Epithelial cell of alveolus of lung (primary cell): Measurements from ENCODE around the gene DPP9. TPM values are rescaled to one million over a fixed set of nuclear protein-coding genes. Genes with fewer than 3 reads are reported as not detected.

Experiments used
- total RNA-seq: library from RNA; depleted of rRNA; stranded (reverse); fragments of >200 nt; gene quantifications from 2 replicates; pipeline ENCODE4 v1.2.1, GENCODE V29; 2015

DPP9 gene
- total RNA-seq, result 31.7 and 58.6 TPM in 2 replicates

DNA sequence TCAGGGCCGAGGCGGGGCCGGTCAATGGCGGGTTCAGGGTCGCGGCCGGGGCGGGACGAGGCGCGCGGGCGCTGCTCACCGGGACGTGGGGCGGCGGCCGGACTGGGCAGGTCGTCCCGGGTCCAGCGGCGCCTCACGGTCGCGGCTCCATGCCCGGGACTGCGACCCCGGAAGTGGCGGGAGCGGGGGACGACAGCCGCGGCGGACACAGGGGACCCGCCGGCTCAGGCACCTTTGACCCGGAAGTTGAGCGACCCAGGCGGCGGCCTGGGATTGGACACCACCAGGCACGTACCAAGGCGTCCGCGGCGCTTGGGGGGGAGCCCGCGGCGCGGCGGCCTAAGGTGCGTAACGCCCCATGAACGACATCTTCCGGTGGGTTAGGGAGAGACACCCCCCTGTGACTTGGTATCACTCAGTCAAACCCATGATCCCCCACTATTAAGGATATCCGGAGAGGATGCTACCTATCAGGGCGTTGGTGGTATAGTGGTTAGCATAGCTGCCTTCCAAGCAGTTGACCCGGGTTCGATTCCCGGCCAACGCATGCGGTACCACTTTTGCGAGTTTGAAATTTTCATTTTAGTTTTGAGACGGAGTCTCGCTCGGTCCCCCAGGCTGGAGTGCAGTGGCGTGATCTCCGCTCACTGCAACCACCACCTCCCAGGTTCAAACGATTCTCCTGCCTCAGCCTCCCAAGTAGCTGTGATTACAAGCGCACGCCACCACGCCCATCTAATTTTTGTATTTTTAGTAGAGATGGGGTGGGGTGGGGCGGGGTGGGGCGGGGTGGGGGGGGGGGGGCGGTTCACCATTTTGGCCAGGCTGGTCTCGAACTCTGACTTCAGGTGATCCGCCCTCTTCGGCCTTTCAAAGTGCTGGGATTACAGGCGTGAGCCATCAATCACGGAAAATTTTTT is at the start of gene DPP9:
TSS of gene DPP9 (minus strand) at position 248 of the 920 bp plus-strand sequence. CDS start 3,936 bp downstream, outside the sequence.

DNA sequence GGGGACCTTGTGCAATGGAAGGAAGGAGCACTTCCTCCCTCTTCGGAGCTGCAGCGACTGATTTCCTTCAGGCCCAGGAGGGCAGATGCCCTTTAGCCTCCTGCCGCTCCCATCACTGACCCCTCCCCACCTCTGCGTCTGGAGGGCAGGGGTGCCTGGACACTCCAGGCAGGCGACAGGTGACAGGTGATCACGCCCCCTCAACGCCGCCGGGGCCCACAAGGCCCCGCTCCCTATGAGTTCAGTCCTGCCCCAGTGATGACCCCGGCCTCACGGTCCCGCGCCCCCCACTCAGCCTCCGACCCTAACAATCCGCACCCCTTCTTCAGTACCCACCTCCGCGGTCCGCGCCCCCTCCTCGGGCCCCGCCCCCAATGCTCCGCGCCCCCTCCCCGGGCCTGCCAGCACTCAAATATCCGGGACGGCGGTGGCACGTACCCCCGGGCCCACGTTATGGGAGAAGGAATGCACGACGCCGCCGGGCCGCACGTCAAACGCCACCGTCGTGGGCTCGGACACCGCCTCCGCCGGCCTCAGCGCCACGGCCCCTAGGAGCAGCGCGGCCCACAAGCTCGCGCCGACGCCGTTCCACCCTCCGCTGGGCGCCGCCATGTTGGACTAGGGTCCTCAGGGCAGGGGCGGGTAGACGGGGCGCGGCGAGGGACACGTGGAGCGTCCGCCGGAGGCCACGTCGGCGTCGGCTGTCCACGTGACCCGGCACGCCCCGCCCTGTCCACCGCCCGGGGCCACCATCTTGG is 53.7 kb downstream of the DPP9 start, which contains the start of gene MYDGF:
TSS of gene MYDGF (minus strand) at position 620 of the 758 bp plus-strand sequence. CDS start at position 612, 8 bp downstream.

DNA sequence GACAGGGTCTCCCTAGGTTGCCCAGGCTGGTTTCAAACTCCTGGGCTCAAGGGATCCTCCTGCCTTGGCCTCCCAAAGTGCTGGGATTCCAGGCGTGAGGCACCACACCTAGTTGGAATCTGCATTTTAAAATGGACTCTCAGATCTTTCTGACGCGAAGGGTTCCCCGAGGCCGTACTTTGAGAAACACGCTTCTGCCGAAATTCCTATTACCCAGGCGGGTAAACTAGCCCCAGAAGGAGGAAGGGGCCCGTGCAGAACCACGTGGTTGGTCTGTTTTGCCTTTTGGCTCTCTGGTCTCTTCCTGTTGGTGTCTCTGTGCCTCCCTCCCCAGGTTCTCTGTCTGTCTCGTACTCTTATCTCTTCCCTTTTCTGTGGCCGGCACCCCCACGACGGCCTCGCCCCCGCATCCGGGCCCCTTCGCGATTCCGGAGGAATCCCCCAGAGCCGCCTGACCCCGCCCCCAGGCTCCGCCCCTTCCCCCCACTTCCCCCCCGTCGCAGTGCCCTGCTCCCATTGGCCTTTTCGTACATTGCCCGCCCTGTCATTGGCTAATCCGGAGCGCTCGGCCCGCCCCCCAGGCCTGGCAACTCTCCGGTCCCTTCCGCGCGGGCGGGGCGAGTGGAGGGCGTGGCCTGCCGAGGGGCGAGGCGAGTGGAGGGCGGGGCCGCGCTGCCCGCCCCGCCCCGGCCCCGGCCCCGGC is 84.7 kb downstream of the DPP9 start, which contains the start of gene TNFAIP8L1:
TSS of gene TNFAIP8L1 (plus strand) at position 689 of the 703 bp plus-strand sequence. CDS start 12,354 bp downstream, outside the sequence.

Other genes starting within 250 kb of the DPP9 start
- under 0.01 and 0.96 TPM in 2 replicates for gene PLIN4, start 205.4 kb downstream of the DPP9 start, total RNA-seq
- not detected in 2 replicates for gene PLIN5, start 188.6 kb downstream of the DPP9 start, total RNA-seq
- gene LRG1, start 183.8 kb downstream of the DPP9 start, total RNA-seq, result under 0.01 and 0.88 TPM in 2 replicates
- gene SEMA6B, start 164.2 kb downstream of the DPP9 start, total RNA-seq, result 1.7 and 7.7 TPM in 2 replicates
- 3.9 and 4.6 TPM in 2 replicates for gene TNFAIP8L1, start 84.3 kb downstream of the DPP9 start, total RNA-seq
- 94.0 and 239 TPM in 2 replicates for gene MYDGF, start 53.5 kb downstream of the DPP9 start, total RNA-seq
- gene FEM1A, start 67.9 kb upstream of the DPP9 start, total RNA-seq, result 11.7 and 12.5 TPM in 2 replicates
- gene TICAM1, start 107.9 kb upstream of the DPP9 start, total RNA-seq, result 4.1 and 5.1 TPM in 2 replicates
- gene PLIN3, start 143.8 kb upstream of the DPP9 start, total RNA-seq, result 66.3 and 146 TPM in 2 replicates
- gene ARRDC5, start 179.1 kb upstream of the DPP9 start, total RNA-seq, result not detected in 2 replicates
- gene UHRF1, start 185.7 kb upstream of the DPP9 start, total RNA-seq, result 19.1 and 53.4 TPM in 2 replicates
- gene KDM4B, start 245.3 kb upstream of the DPP9 start, total RNA-seq, result 19.1 and 32.8 TPM in 2 replicates